DOHH2 (cell line): Measurements from ENCODE around the gene TTC33.

Experiments
- EZH2phosphoT487 ChIP-seq: fragments of 200-600 bp; sonication (generic); IDR thresholded peaks from 2 replicates; pipeline ENCODE4 v1.6.1; 2017; ENCODE audit warnings: borderline replicate concordance, mild to moderate bottlenecking, antibody characterized with exemption, low read length, moderate library complexity, mixed read lengths
- TF ChIP-seq, protein P1 (sequence below): fragments of 200-600 bp; sonication (generic); IDR thresholded peaks from one replicate; pipeline ENCODE4 v1.5.1; 2014; ENCODE audit warnings: antibody characterized with exemption, mild to moderate bottlenecking, low read depth, low read length; ENCODE audit not compliant: poor library complexity, severe bottlenecking

DNA sequence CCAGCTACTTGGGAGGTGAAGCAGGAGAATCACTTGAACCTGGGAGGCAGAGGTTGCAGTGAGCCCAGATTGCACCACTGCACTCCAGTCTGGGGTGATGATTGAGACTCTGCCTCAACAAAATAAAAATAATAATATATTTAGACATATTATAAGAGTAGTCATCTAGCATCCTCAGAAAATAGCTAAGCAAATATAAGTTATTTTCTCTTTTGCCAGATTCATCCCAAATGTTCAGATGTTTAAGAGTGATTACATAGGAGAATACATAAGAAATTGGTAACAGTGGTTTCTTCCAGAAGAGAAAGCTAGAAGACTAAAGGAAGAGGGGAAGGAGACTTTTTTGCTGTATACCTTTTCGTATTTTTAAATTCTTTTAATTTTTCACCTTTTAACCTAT lies 22.4 kb upstream of the TTC33 start:
- TF ChIP-seq, protein P1, sequence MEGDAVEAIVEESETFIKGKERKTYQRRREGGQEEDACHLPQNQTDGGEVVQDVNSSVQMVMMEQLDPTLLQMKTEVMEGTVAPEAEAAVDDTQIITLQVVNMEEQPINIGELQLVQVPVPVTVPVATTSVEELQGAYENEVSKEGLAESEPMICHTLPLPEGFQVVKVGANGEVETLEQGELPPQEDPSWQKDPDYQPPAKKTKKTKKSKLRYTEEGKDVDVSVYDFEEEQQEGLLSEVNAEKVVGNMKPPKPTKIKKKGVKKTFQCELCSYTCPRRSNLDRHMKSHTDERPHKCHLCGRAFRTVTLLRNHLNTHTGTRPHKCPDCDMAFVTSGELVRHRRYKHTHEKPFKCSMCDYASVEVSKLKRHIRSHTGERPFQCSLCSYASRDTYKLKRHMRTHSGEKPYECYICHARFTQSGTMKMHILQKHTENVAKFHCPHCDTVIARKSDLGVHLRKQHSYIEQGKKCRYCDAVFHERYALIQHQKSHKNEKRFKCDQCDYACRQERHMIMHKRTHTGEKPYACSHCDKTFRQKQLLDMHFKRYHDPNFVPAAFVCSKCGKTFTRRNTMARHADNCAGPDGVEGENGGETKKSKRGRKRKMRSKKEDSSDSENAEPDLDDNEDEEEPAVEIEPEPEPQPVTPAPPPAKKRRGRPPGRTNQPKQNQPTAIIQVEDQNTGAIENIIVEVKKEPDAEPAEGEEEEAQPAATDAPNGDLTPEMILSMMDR = no peak
- no peak for TF ChIP-seq EZH2phosphoT487
